ENCODE measurements around the gene EME1.

Gene EME1

DNA sequence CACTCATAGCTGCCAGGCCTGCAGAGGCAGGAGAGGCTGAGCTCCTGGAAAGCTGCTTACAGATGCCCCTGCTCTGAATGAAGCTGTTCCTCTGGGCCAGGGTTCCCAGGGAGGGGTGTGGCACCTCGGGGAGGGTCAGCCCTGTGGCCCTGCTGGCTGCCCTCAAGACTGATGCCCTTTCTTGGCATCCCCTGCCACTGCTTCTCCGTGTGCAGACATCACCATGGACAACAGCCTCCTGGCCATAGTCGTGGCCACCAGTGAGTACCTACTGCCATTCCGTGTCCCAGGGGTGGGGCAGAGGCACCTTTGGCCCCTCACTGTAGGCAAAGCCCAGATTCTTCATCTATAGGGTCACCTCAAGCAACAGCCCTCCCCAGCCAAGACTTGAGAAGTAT lies 9.0 kb upstream of the EME1 start:
- H3K27ac ChIP-seq = no peak overlapping the region
- no peak for DNase-seq (ENCODE audit: low read depth, low spot score)
- TF ChIP-seq FOXP2 (optimal IDR thresholded peaks at IDR 0.05; ENCODE audit: control extremely low read depth, extremely low read length, insufficient read depth) (no peak), EZH2 (IDR thresholded peaks at IDR 0.05) (no peak), POLR2AphosphoS5 (IDR thresholded peaks at IDR 0.05; ENCODE audit: borderline replicate concordance, low read depth, low read length) (no peak)
- no peaks in the 10 kb centered on the region for H3K9me3 ChIP-seq (ENCODE audit: low read depth, low read length)
- peaks cover 19% of the 10 kb centered on the region for H3K36me3 ChIP-seq (ENCODE audit: insufficient read depth, low read length)
- H3K4me3 ChIP-seq = no peak overlapping the region
- H3K9ac ChIP-seq (ENCODE audit: insufficient read length) = no peak overlapping the region

DNA sequence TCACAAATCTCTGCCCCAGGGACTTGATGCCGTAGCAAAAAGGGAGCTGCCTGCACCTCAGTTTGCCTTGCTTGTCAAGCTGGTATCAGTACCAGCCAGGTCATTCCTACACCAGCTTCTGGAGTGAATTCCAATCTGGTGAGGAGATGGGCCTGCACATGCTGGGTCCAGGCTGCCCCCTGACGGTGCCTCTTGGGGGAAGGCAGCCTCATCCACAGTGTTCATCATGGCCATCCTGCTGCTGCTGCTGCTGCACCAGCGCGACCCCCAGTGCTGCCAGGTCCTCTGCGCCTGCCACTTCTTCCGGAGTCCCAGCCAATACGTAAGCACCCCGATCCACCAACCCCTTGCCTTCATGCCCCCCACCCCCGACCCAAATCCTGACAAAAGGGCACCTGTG lies 8.3 kb upstream of the EME1 start:
- DNase-seq (ENCODE audit: low read depth, low spot score) = no peak
- H3K4me3 ChIP-seq = no peak overlapping the region
- H3K27ac ChIP-seq = no peak overlapping the region
- peaks cover 25% of the 10 kb centered on the region for H3K36me3 ChIP-seq (ENCODE audit: insufficient read depth, low read length)
- TF ChIP-seq POLR2AphosphoS5 (IDR thresholded peaks at IDR 0.05; ENCODE audit: borderline replicate concordance, low read depth, low read length) = no peak
- TF ChIP-seq EZH2 (IDR thresholded peaks at IDR 0.05) = no peak
- no peak for TF ChIP-seq FOXP2 (optimal IDR thresholded peaks at IDR 0.05; ENCODE audit: control extremely low read depth, extremely low read length, insufficient read depth)
- H3K9me3 ChIP-seq (ENCODE audit: low read depth, low read length) = no peaks in the 10 kb centered on the region
- H3K9ac ChIP-seq (ENCODE audit: insufficient read length) = no peak overlapping the region

DNA sequence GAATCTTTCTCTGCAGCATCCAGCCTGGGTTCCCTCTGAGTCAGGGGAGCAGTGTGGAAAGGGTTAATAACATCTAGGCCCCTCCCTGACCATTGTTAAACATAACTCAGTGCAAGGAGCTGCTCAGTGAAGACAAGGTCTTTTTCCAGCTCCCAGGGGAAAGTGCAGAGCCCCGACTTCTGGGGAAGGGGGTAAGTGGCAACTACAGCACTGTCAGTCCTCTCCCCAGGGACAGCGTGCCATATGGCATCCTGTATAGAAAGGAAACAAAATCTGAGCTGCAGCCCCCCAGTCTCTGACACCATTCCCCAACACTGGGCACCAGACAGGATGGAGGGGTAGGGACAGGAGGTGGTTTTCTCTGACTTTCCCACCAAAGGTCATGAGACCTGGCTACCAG lies 7.9 kb upstream of the EME1 start:
- H3K27ac ChIP-seq = no peak overlapping the region
- H3K9me3 ChIP-seq (ENCODE audit: low read depth, low read length) = no peaks in the 10 kb centered on the region
- H3K4me3 ChIP-seq = no peak overlapping the region
- TF ChIP-seq EZH2 (IDR thresholded peaks at IDR 0.05) (no peak), POLR2AphosphoS5 (IDR thresholded peaks at IDR 0.05; ENCODE audit: borderline replicate concordance, low read depth, low read length) (no peak), FOXP2 (optimal IDR thresholded peaks at IDR 0.05; ENCODE audit: control extremely low read depth, extremely low read length, insufficient read depth) (no peak)
- H3K36me3 ChIP-seq (ENCODE audit: insufficient read depth, low read length) = peaks cover 29% of the 10 kb centered on the region
- no peak overlapping the region for H3K9ac ChIP-seq (ENCODE audit: insufficient read length)
- no peak for DNase-seq (ENCODE audit: low read depth, low spot score)

DNA sequence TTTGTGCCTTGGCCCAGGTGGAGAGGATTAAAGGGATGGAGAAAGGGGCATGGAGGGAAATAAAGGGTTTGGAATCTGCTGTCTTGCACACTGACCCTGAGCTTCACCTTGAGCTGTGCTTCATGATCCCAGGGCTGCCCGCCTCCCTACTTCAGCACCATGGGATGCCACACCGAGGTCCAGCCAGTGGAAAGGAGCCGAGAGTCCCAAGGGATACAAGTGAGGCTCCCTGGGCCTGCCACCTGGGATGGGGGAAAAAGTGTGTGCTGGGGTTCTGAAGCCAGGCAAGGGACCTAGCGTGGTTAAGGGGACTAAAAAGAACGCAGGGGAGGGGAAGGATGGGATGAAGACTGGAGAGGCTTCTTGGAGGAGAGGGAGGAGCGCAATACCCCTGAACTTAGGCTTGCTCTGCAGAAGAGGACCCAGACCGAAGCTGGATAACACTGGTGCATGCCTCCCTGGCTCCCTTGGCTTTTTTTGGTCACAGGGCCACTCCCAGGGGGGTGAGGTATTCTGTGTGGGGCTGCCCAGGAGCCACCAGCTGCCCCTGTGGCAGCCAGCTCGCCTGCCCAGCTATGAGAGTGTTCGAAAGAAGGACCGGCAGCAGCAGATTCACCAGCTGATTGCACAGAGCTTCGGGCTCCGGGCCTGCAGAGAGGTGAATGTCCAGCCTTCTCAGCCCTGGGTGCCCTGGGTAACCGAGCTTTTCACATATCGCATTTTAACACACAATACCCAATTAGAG lies 7.2 kb upstream of the EME1 start:
- TF ChIP-seq FOXP2 (optimal IDR thresholded peaks at IDR 0.05; ENCODE audit: control extremely low read depth, extremely low read length, insufficient read depth) (no peak), POLR2AphosphoS5 (IDR thresholded peaks at IDR 0.05; ENCODE audit: borderline replicate concordance, low read depth, low read length) (no peak), EZH2 (IDR thresholded peaks at IDR 0.05) (no peak)
- Histone ChIP-seq H3K27ac (no peak overlapping the region), H3K4me3 (no peak overlapping the region), H3K9ac (ENCODE audit: insufficient read length) (no peak overlapping the region), H3K36me3 (ENCODE audit: insufficient read depth, low read length) (peaks cover 36% of the 10 kb centered on the region), H3K9me3 (ENCODE audit: low read depth, low read length) (no peaks in the 10 kb centered on the region)
- DNase-seq (ENCODE audit: low read depth, low spot score) = no peak

DNA sequence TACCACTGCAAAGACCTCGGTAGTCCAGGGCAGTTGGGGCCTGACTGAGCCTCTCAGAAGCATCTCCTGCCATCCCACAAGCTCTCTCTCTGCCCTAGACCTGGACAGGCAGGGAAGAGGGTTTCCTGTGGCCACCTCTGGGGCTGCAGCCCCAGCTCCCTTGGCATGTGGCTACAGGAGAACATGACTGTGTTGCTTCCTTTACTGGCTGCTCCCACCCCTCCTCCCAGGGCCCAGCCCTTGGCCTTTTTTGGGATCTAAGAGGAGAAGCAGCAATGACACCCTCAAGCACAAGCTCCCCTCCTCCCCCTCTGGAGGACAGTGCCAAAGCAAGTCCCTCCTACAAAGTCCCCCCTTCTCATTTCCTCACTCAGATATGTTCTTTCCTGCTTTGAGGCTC lies 5.6 kb upstream of the EME1 start:
- Histone ChIP-seq H3K4me3 (no peak overlapping the region), H3K9me3 (ENCODE audit: low read depth, low read length) (no peaks in the 10 kb centered on the region), H3K36me3 (ENCODE audit: insufficient read depth, low read length) (peaks cover 43% of the 10 kb centered on the region), H3K9ac (ENCODE audit: insufficient read length) (no peak overlapping the region), H3K27ac (no peak overlapping the region)
- no peak for DNase-seq (ENCODE audit: low read depth, low spot score)
- TF ChIP-seq FOXP2 (optimal IDR thresholded peaks at IDR 0.05; ENCODE audit: control extremely low read depth, extremely low read length, insufficient read depth) (no peak), EZH2 (IDR thresholded peaks at IDR 0.05) (no peak), POLR2AphosphoS5 (IDR thresholded peaks at IDR 0.05; ENCODE audit: borderline replicate concordance, low read depth, low read length) (no peak)

DNA sequence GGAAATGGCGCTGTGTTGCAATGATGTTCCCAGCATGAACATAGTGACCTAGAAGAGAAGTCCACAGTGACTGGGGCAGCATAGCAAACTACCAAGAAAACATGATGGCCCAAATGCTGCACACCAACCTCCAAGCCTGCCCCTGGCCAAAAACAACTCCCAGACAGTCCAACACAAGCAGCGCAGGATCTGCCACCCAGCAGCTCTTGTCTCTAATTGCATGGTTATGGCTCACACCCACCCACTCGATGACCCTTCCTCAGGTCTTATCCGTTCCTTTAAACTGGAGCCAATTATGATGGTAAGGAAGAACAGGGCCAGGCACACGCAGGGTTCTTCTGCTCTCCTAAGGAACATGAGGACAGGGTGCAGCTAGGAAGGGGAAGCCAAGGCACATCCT lies 3.0 kb upstream of the EME1 start:
- H3K9me3 ChIP-seq (ENCODE audit: low read depth, low read length) = no peaks in the 10 kb centered on the region
- TF ChIP-seq FOXP2 (optimal IDR thresholded peaks at IDR 0.05; ENCODE audit: control extremely low read depth, extremely low read length, insufficient read depth) (no peak), POLR2AphosphoS5 (IDR thresholded peaks at IDR 0.05; ENCODE audit: borderline replicate concordance, low read depth, low read length) (no peak), EZH2 (IDR thresholded peaks at IDR 0.05) (no peak)
- H3K9ac ChIP-seq (ENCODE audit: insufficient read length) = no peak overlapping the region
- H3K36me3 ChIP-seq (ENCODE audit: insufficient read depth, low read length) = peaks cover 43% of the 10 kb centered on the region
- no peak overlapping the region for H3K27ac ChIP-seq
- no peak for DNase-seq (ENCODE audit: low read depth, low spot score)
- no peak overlapping the region for H3K4me3 ChIP-seq

DNA sequence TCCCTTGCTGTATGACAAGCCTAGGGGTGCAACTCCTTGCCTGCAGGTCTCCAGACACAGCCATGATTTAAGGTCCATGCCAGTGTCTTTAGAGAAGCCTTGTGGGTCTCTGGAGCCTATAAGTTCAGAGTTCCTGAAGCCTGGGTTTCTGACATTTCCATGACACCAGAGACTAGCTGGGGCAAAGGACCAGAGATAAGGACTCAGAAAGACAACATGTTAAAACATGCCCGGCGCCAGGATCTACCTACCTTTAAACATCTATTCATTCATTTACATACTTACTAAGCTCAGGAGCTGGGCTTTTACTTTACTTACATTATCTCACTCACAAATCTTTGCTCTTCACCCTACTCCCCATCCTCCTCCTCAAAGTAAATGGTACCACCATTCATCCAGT lies 1.5 kb upstream of the EME1 start:
- H3K4me3 ChIP-seq = peak overlapping the region; percentile 99; the same call in 1 of the 2 replicates
- TF ChIP-seq FOXP2 (optimal IDR thresholded peaks at IDR 0.05; ENCODE audit: control extremely low read depth, extremely low read length, insufficient read depth) (no peak), EZH2 (IDR thresholded peaks at IDR 0.05) (no peak), POLR2AphosphoS5 (IDR thresholded peaks at IDR 0.05; ENCODE audit: borderline replicate concordance, low read depth, low read length) (no peak)
- H3K27ac ChIP-seq = no peak overlapping the region
- no peak overlapping the region for H3K9ac ChIP-seq (ENCODE audit: insufficient read length)
- H3K36me3 ChIP-seq (ENCODE audit: insufficient read depth, low read length) = peaks cover 48% of the 10 kb centered on the region
- no peaks in the 10 kb centered on the region for H3K9me3 ChIP-seq (ENCODE audit: low read depth, low read length)
- DNase-seq (ENCODE audit: low read depth, low spot score) = no peak

DNA sequence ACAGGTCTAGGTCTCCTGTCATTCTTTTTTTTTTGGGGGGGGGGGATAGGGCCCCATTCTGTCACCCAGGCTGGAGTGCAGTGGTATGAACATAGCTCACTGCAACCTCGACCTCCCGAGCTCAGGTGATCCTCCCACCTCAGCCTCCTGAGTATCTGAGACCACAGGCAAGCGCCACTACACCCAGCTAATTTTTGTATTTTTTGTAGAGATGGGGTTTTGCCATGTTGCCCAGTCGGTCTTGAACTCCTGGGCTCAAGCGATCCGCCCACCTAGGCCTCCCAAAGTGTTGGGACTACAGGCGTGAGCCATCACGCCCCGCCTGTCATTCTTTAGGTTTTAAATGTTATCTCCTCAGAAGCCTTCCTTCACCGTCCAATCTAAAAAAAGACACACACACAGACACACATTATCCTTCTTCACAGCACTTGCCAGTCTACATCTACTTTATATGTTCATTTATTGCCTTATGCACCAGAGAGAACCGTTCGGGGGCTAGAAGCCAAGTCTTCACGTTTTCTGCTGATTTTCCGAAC lies 739 bp upstream of the EME1 start:
- peaks cover 46% of the 10 kb centered on the region for H3K36me3 ChIP-seq (ENCODE audit: insufficient read depth, low read length)
- peak overlapping the region; percentile 99 for H3K4me3 ChIP-seq
- peak overlapping the region; percentile 97 for H3K9ac ChIP-seq (ENCODE audit: insufficient read length)
- peak overlapping the region; percentile 96 for H3K27ac ChIP-seq
- no peaks in the 10 kb centered on the region for H3K9me3 ChIP-seq (ENCODE audit: low read depth, low read length)
- TF ChIP-seq FOXP2 (optimal IDR thresholded peaks at IDR 0.05; ENCODE audit: control extremely low read depth, extremely low read length, insufficient read depth) = no peak
- no peak for TF ChIP-seq EZH2 (IDR thresholded peaks at IDR 0.05)
- no peak for TF ChIP-seq POLR2AphosphoS5 (IDR thresholded peaks at IDR 0.05; ENCODE audit: borderline replicate concordance, low read depth, low read length)
- DNase-seq (ENCODE audit: low read depth, low spot score) = no peak
